ENCODE measurements around the gene LARP1B.
"Not testable (repeated sequence)": the region's sequence is repeated elsewhere in the genome, so short reads cannot be mapped to it uniquely, and the experiment has no call there.

LARP1B gene

DNA sequence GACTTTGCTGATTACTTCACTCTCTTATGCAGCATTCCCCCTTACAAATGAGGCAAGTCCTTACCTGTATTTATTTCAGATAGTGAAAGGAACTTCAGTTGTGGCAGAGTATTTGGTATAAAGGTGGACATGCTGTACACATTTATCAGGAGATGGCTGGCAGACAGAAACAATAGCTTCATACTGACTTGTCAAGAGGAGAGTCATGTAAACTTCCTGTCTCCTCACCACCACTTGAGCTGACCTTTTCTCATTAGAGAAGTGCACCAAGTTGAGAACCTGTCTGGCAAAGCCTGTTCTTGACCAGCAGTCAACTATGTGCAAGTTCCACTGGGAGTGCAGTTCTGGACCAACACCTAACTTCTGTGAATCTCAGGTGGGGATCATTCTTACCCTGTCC is 80.8 kb downstream of the LARP1B start:
- no peak for FAIRE-seq

DNA sequence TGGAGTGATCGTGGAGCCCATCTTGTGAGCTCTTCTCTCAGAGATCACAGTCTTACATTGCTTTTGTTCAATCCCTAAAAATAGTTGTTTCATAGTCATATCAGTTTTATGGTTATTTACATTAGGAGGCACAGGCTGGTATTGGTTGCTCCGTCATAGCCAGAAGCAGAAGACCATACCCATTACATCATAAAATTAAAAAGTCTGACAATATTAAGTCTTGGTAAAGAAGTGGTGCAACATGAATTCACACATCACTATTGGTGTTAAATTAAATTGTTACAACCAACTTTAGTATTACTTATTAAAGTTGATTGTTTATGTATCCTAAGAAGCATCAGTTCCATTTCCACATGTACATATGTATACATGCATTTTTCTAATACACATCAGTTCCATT is 84.6 kb downstream of the LARP1B start:
- FAIRE-seq, result no peak

DNA sequence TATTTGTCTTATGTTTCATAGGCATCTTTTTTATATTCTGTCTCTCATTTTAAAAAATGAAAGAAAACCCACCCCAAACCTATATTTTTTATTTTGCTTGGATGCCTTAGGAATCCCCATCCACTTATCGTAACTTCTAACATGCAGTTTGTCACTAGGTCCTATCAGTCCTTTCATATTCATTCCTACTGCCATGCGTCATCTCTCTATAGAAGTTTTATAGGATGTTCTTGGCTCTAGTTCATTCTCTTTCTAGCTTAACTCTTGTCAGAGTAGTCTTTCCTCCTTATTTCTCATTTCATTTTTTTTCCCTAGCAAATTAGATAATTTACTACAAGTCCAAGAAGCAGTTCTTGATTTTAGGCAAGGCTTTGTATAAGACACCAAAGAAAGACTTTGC is 92.7 kb downstream of the LARP1B start:
- no peak for FAIRE-seq

DNA sequence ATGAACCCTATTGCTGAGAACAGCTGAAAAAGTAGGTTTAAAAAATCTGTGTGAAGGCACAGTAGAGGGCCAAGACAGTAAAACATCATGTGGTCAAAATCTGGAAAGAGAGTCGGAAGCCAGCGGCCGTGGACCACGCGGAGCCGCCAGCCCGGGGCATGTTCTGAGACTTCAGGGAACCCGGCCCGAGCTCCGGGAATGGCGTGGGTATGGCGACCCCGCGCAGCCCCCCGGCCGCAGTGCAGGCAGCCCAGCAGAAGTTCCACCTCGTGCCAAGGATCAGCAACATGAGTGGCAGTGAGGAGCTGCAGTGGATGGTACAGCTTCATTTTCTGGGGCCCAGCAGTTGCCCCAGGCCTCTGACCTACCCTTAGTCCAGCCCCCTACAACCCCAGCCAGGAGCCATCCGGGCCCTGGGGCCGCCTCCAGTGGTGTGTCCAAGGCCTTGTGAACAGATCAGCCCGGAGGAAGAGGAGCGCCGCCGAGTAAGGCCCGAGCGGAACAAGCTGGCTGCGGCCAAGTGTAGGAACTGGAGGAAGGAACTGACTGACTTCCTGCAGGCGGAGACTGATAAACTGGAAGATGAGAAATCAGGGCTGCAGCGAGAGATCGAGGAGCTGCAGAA is 94.2 kb downstream of the LARP1B start:
- FAIRE-seq, result no peak

DNA sequence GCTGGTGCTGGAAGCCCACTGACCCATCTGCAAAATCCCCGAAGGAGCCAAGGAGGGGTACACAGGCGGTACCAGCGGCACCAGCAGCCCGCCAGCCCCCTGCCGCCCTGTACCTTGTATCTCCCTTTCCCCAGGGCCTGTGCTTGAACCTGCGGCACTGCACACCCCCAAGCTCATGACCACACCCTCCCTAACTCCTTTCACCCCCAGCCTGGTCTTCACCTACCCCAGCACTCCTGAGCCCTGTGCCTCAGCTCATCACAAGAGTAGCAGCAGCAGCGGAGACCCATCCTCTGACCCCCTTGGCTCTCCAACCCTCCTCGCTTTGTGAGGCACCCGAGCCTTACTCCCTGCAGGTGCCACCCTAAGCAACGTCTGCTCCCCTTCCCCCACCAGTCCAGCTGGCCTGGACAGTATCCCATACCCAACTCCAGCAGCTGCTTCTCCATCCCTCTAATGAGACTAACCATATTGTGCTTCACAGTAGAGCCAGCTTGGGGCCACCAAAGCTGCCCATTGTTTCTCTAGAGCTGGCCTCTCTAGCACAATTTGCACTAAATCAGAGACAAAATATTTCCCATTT is 94.9 kb downstream of the LARP1B start:
- no peak for FAIRE-seq

DNA sequence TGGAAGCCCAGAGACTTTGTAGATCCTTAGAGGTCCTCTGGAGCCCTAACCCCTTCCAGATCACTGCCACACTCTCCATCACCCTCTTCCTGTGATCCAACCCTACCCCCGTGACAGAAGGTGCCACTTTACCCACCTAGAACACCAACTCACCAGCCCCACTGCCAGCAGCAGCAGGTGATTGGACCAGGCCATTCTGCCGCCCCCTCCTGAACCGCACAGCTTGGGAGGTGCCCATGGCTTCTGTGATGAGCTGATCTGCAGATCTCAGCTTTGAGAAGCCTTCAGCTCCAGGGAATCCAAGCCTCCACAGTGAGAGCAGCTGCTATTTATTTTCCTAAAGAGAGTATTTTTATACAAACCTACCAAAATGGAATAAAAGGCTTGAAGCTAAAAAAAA is 95.4 kb downstream of the LARP1B start:
- FAIRE-seq, result not testable (repeated sequence)

DNA sequence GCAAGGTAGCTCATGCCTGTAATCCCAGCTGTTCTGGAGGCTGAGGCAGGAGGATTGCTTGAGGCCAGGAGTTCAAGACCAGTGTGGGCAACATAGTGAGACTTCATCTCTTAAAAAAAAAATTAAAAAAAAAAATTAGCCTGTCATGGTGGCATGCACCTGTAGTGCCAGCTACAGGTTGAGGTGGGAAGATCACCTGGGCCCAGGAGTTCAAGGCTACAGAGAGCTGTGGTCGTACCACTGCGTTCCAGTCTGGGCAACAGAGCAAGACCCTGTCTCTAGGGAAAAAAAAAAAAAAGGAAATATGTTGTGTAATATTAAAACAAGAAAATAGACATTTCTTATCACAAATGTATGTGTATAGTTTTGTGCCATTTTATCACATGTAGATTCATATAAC is 97.8 kb downstream of the LARP1B start:
- FAIRE-seq, result no peak

DNA sequence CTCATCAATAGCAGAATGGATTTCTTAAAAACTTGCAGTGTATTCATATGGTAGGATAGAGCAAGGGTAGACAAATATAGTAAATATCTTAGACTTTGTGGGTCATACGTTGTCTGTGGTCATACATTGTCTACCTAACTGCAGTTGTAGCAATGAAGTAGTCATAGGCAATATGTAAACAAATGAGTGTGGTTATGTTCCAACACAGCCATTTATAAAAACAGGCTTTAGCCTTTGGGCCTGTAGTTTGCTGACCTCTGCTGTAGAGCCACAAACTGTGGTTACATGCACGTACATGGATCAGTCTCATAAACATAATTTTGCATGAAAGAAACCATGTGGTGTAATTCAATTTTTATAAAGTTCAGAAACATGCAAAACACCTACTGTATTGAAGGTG is 98.9 kb downstream of the LARP1B start:
- no peak for FAIRE-seq

DNA sequence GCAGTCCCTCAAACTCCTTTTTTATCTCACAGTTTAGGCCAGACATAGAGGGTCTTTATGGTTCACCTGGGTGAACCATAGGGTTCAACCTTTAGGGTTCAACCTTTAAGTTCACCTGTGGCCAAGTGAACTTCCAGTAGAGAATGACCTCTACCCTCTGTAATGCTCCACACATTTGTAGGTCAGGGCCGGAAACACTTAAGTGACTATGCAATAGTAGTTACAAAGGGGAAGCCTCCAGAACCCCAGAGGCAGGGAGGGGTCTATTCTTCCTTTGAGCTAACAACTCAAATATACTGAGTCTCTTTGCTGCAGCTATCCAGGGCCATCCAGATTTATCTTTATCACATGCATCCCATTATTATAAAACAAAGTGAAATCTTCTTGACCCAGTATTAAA is 100.0 kb downstream of the LARP1B start:
- FAIRE-seq, result no peak

DNA sequence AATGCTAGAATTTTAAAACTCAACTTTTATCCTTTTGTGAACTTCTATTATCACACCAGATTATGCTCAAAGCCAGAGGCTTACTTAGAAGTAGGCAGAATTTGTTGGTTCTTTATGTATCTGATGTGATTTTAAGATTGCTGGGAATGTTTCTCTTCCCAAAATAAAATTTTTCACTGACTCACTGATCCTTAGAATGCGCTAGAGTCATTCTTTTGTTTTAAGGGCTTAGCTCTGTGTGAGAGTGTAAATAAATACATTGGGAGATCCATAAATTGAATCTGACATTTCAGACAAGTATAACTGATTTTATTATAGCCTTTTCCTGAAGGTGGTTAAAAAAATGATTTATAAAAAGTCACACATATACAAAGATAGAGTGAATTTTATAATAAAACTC is 101.3 kb downstream of the LARP1B start:
- no peak for FAIRE-seq

DNA sequence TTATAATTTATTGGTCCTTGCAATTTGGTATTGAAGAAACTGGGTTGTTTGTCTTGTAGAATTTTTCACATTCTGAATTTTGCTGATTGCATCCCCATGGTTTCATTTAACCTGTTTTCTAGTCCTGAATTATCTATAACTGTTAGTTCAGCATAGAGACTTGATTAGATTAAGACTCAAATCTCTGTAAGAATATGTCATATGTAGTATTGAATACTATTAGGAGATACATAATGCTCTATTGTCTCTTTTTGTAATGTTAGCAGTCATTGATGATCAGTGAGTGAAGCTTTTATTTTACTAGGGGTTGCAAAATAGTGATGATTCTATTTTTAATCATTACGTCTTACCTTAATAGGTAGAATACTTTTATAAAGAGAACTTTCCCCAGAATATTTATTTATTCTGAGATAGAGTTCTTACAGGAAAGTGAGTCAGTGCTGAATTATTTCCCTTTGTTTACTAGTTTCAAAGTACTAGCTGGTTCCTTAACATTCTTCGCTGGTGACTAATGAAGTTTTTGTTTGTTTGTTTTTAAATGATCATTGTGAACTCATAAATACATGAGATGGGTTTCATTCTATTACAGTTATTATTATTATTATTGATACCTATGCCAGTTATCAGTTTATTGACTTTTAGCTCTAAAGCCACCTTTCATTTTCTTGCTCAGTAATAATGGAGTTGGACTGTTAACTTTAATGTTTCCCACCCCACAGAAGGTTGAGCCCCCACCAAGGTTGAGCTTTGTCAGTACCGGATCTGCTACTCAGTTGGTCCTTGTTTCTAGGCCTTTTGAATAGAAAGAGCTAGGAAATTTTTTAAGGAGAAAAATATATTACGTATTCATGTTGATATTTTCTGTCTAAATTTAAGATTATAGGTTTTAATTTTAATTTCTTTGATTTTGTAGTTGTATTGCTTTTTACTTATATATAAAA is 102.3 kb downstream of the LARP1B start:
- no peak for FAIRE-seq

DNA sequence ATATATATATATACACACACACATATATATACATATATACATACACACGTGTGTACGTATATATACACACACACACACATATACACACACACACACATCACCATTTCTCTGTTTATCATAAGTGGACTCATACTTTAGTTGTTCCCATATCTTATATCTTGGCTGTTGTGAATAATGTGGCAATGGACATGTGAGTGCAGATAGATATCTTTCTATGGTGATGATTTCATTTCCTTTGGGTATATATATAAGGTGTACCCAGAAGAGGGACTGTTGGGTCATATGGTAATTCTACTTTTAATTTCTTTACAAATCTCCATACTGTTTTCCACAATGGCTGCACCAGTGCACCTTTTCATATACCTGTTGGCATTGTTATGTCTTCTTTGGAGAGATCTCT is 105.9 kb downstream of the LARP1B start:
- FAIRE-seq, result no peak

DNA sequence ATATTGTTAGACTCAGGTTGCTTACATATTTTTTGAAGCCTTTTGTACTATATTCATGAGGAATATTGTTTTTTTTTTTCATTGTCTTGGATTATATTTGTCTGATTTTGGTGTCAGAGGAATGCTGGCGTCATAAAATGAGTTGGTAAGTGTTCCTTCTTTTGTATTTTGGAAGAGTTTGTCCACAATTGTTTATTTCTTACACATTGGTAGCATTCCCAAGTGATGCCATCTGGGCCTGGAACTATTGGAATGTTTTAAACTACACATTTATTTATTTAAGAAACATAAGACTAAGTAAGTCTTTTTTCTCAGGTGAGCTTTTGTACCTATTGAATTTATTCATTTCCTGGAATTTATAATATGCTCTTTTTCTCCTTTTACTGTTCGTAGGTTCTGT is 107.6 kb downstream of the LARP1B start:
- FAIRE-seq, result no peak

DNA sequence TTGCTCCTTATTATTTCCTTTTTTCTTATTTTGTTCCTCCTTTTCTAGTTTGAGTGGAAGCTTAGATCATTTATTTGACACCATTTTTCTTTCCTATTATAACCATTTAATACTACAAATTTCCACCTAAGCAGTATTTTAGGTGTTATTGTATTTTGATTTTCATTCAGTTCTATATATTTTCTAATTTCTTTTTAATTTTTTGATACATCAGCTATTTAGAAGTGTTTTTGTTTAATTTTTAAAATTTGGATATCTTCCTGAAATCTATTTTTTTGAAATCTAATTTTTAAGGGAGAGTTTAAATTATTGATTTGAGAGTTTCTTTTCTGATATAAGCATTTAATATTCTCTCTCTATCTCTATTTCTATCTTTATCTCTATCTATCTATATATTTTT is 108.1 kb downstream of the LARP1B start:
- FAIRE-seq, result peak; percentile 80

DNA sequence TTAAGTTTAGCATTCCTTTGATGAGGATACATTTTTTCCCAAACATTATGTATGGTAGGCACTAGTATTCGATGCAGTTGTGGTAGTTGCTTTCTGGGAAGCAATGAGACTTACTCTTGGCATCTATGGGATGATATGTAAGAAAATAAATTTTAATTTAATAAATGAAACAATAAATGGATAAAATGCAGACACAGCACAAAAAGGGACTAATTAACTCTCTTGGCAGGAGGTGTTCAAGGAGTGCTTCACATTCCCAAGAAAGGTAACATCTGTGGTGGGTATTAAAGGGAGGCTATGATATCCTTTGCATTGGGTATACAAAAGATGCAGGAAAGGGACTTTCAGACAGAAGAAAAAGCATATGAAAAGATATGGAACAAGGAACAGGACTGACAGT is 115.5 kb downstream of the LARP1B start:
- FAIRE-seq, result no peak

DNA sequence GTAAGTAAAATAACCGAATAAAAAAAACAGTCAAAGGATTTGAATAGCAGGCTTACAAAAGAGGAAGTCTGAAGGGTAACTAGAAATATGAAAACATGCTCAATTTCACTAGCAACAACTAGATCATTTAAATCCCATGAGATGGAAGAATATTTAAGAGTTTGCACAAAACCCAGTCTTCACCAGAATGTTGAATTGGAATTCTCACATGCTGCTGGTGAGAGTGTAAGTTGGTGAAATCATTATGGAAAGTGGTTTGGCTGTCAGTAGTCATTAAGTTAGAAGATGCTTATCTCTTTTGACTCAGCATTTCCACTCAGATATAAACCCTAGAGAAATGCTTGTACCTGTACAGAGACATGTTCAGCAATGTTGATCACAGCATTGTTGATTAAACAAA is 116.4 kb downstream of the LARP1B start:
- no peak for FAIRE-seq

DNA sequence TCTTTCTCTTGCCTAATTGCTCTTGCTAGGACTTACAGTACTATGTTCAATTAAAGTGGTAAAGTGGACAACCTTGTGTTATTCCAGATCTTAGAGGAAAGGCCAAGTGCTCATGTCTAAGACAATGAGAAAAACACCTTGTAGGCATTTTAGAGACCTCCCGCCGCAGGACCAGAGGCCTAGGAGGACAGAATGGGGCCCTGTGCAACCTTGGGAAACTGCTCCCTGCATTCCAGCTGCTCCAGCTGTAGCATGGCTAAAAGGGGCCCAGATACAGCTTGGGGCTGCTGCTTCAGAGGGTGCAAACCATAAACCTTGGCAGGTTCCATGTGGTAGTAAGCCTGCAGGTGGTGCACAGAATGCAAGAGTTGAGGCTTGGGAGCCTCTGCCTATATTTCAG is 125.5 kb downstream of the LARP1B start:
- no peak for FAIRE-seq

DNA sequence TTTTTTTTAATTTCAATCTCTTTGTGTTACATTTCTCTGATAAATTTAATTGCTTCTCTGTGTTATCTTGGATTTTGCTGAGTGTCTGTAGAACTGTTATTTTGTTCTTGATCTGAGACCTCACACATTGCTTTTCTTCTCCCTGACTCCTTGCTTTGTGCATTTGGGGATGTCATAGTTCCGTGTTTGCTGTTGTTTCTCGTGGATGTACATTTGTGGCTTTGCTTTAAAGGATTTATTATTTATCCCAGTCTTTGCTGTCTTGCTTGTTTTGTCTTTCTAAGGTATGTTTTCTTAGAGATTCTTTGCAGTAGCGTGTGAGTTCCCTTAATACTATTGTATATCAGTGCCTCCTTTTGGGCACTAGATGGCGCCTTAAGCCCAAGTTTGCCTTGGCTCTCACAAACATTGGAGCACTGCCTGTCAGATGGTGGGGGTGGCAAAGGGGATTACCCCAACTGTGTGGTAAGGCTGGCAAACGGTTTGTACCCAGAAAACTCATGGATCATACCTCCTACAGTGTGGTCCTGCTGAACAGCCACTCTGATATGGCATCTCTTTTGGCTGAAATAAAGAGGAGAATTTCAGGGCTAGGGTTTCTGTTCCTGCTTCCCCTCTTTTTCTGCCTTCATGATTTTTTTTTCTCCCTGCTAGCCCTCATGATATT is 130.1 kb downstream of the LARP1B start:
- peak; percentile 18 for FAIRE-seq

DNA sequence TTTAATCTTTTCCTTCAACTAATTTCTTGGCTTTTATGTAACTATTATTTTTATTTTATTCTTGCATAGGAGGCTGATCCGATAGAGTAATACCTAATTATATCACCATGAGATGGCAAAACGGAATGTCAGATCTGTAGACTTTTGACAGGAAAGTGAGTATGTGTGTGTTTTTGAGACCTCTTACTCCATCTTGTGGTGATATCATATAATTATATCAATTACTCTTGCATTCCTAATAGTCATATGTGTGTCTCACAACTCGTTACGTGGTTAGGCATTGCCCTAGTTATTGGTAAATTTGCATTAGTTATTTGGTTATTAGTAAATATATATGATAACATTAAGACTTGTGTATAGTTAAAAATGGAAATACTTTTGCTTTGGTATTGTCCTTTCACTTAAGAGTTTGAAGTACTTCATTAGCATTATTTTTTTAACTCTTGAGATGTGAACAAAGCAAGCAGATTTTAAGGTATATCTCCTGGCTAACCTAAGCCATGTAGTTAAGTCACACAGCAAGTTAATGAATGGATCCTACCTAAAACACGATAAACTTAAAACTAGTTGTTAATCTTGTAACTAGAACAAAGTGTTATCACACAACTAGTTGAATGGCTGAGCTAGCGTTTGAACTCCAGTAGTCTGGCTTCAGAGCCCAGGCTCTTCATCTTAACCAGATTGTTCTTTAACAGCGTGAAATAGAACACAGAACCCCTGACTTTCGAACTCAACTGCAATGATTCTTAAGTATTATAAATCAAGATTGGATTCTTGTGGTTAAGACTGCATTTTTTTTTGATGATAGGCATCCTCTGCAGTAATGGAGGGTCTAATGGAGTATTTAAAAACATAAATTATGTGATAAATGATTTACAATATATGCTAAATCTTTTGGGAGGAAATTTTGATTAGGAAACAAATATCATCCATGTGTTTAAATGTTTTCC is 159.4 kb downstream of the LARP1B start:
- no peak for FAIRE-seq

DNA sequence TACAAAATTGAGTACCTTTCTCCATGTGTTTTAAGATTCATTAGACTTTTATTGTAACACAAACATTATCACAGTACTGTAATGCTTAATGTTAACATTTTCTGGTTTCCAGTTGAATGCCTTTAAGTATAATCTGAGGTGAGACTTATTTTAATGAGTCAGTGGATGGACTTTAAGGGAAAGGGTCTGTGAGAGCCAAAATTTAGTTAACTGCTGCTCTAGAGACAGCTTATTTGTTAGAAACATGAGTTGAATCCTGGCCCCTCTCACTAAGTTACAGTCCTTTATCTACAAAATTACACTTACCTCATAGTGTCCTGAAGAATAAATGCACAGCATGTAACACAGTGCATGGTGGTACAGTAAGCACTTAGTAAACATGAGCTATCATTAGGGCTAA is 160.5 kb downstream of the LARP1B start:
- no peak for FAIRE-seq

DNA sequence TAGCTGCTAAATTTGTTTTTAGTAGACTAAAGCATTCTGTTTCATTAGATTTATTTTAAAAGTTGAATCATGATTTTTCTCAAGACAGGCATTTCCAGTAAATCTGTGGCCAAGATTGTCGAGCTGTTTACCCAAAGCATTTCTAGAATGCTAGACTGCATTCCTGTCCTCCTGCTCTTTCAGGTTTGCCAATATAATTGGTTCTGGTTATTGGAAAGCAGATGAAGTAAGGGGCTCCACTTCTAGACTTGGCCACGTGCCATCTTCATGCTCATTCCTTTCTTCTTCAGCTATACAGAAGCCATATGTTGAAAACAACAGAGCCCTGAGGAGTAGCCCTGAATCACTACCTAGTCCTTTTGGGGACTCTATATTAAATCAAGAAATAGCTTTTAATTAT is 164.0 kb downstream of the LARP1B start:
- FAIRE-seq, result no peak

DNA sequence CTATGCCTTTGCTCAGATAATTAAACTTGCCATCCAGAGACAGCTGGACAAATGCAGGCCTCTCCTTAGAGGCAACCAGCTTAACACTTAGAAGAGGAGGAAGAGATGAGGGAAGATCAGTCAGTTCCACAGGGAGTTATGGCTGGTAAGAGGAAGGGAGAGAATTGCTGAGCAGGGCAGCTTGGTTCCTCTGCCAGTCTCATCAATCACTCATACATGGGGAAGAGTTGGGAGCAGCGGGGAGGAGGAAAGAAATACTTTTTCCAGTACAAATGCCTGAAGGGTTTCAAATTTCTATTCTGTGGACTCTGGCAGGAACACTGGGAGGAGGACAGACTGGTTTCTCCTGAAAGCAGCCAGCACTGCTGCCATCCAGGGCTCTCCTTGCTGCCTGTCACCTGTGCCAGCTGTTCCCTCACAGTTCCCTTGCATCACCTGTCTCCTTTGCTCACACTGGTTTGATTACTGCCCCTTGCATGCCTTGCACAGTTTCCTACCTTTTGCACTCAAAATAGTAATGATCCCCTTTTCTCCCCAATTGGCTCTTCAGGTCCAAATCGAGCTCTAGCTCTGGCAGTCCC is 167.0 kb downstream of the LARP1B start:
- FAIRE-seq, result no peak

All from colon (tissue), 2 donors.